IMR-90 (cell line): ENCODE measurements around the gene WNT2B. TPM values are rescaled to one million over a fixed set of nuclear protein-coding genes. Genes with fewer than 3 reads are reported as not detected.

Experiments used
- ATAC-seq: fragments of 200-7000 bp; cut with Tn5 transposase; 2 replicates; pipeline ENCODE4 v1.9.1; 2020; ENCODE audit warnings: low read depth, mild to moderate bottlenecking, moderate library complexity
- BruUV-seq: library from RNA; stranded (reverse); fragments of 400-500 nt; replicated peaks from 2 replicates; lab custom pipeline; 2021; lab: Mats Ljungman, UMichigan
- CTCF ChIA-PET: fragments of 300-600 bp; formaldehyde crosslinking; extraction: SDS; loops from one replicate; lab custom pipeline; 2021; ENCODE audit warnings: antibody characterized with exemption; lab: Yijun Ruan, JAX
- POLR2A ChIA-PET: fragments of 300-600 bp; sonication (Branson Sonifier 250); formaldehyde crosslinking; loops from one replicate; lab custom pipeline; 2022; ENCODE audit warnings: antibody characterized with exemption; ENCODE audit not compliant: unreplicated experiment; lab: Charles Lee
- DNase-seq: peaks from one replicate; pipeline ENCODE4 v3.0.0; 2013
- H2AFZ ChIP-seq: replicated peaks from 2 replicates; pipeline ENCODE3; 2013; ENCODE audit warnings: low read length, mild to moderate bottlenecking; ENCODE audit not compliant: poor library complexity
- H2AK5ac ChIP-seq: 2 replicates; pipeline ENCODE4 v1.6.1; 2013; ENCODE audit warnings: low read depth, low read length, inconsistent platforms
- H2AK9ac ChIP-seq: replicated peaks from 2 replicates; pipeline ENCODE3; 2013; ENCODE audit warnings: mild to moderate bottlenecking, low read depth, low read length, moderate library complexity; ENCODE audit not compliant: poor library complexity
- H2BK120ac ChIP-seq: 2 replicates; pipeline ENCODE4 v1.6.1; 2013; ENCODE audit warnings: low read depth, low read length, inconsistent platforms
- H2BK15ac ChIP-seq: 3 replicates; pipeline ENCODE4 v1.6.1; 2013; ENCODE audit warnings: low read depth, low read length, inconsistent platforms
- H2BK20ac ChIP-seq: 2 replicates; pipeline ENCODE4 v1.6.1; 2013; ENCODE audit warnings: low read depth, mild to moderate bottlenecking, inconsistent platforms, low read length, moderate library complexity
- H2BK5ac ChIP-seq: 2 replicates; pipeline ENCODE4 v1.6.1; 2013; ENCODE audit warnings: mild to moderate bottlenecking, low read depth, low read length, inconsistent platforms; ENCODE audit not compliant: poor library complexity, severe bottlenecking
- H3K14ac ChIP-seq: replicated peaks from 2 replicates; pipeline ENCODE4 v1.6.1; 2013; ENCODE audit warnings: low read depth, low read length, inconsistent platforms
- H3K18ac ChIP-seq: 2 replicates; pipeline ENCODE4 v1.6.1; 2013; ENCODE audit warnings: low read depth, low read length, control low read depth
- H3K23ac ChIP-seq: 2 replicates; pipeline ENCODE4 v1.6.1; 2013; ENCODE audit warnings: low read depth, low read length, inconsistent platforms
- H3K27ac ChIP-seq: 2 replicates; pipeline ENCODE4 v1.5.1; 2013; ENCODE audit warnings: mild to moderate bottlenecking, control low read depth, low read length; ENCODE audit not compliant: insufficient read depth
- H3K27me3 ChIP-seq: 2 replicates; pipeline ENCODE4 v1.6.1; 2013; ENCODE audit warnings: low read length; ENCODE audit not compliant: control insufficient read depth, insufficient read depth
- H3K36me3 ChIP-seq: 2 replicates; pipeline ENCODE4 v1.6.1; 2013; ENCODE audit warnings: low read length, mixed read lengths; ENCODE audit not compliant: control insufficient read depth, insufficient read depth
- H3K4ac ChIP-seq: 2 replicates; pipeline ENCODE4 v1.6.1; 2013; ENCODE audit warnings: low read depth, low read length, inconsistent platforms
- H3K4me1 ChIP-seq: 2 replicates; pipeline ENCODE4 v1.6.1; 2013; ENCODE audit warnings: low read length, mixed read lengths; ENCODE audit not compliant: control insufficient read depth, insufficient read depth
- H3K4me2 ChIP-seq: 2 replicates; pipeline ENCODE4 v1.6.1; 2013; ENCODE audit warnings: low read depth, mild to moderate bottlenecking, control low read depth, low read length, moderate library complexity
- H3K4me3 ChIP-seq: 2 replicates; pipeline ENCODE4 v1.5.1; 2013; ENCODE audit warnings: low read depth, mild to moderate bottlenecking, control low read depth, low read length, moderate library complexity; ENCODE audit not compliant: insufficient read depth
- H3K56ac ChIP-seq: 2 replicates; pipeline ENCODE4 v1.6.1; 2013; ENCODE audit warnings: low read length, inconsistent platforms; ENCODE audit not compliant: insufficient read depth; ENCODE audit errors: extremely low read depth
- H3K79me1 ChIP-seq, 2 experiments: 2 replicates each; pipeline ENCODE4 v1.6.1; 2013; ENCODE audit warnings: low read length in 2 of 2, inconsistent platforms in 1 of 2, low read depth in 1 of 2
- H3K9ac ChIP-seq: 2 replicates; pipeline ENCODE4 v1.6.1; 2013; ENCODE audit warnings: low read depth, low read length, control low read depth
- H3K9me1 ChIP-seq: 2 replicates; pipeline ENCODE4 v1.6.1; 2013; ENCODE audit warnings: low read length, inconsistent platforms; ENCODE audit not compliant: insufficient read depth
- H3K9me3 ChIP-seq: 2 replicates; pipeline ENCODE4 v1.6.1; 2013; ENCODE audit warnings: low read length; ENCODE audit not compliant: control insufficient read depth, insufficient read depth
- H4K20me1 ChIP-seq: 2 replicates; pipeline ENCODE4 v1.6.1; 2013; ENCODE audit warnings: low read length, inconsistent platforms; ENCODE audit not compliant: insufficient read depth
- H4K5ac ChIP-seq: 2 replicates; pipeline ENCODE4 v1.6.1; 2013; ENCODE audit warnings: mild to moderate bottlenecking, low read depth, low read length, control low read depth
- H4K8ac ChIP-seq, 2 experiments: 2 replicates each; pipeline ENCODE4 v1.6.1; 2013; ENCODE audit warnings: low read depth in 2 of 2, low read length in 2 of 2, control low read depth in 1 of 2, inconsistent platforms in 1 of 2
- H4K91ac ChIP-seq: 2 replicates; pipeline ENCODE4 v1.6.1; 2013; ENCODE audit warnings: low read depth, low read length, inconsistent platforms; ENCODE audit not compliant: insufficient read depth
- CEBPB ChIP-seq: IDR thresholded peaks from 2 replicates; pipeline ENCODE4 v1.6.1; 2012; ENCODE audit warnings: low read depth, low read length, improper control_type of control experiment
- MXI1 ChIP-seq: IDR thresholded peaks from 2 replicates; pipeline ENCODE4 v1.6.1; 2012; ENCODE audit warnings: low read depth, mild to moderate bottlenecking, low read length, moderate library complexity, borderline replicate concordance
- RFX5 ChIP-seq: IDR thresholded peaks from 2 replicates; pipeline ENCODE4 v1.8.0; 2012; ENCODE audit warnings: low read depth, mild to moderate bottlenecking, low read length, moderate library complexity
- dilution Hi-C: fragments of 300-500 bp; cut with HindIII; formaldehyde crosslinking; loops from one replicate; pipeline ENCODE4 v1.14.3; 2018; ENCODE audit warnings: low sequenced_read_pairs; ENCODE audit not compliant: unreplicated experiment
- in situ Hi-C: fragments of 300-500 bp; cut with MboI; formaldehyde crosslinking; loops from 3 replicates; pipeline ENCODE4 v1.14.3; 2019; ENCODE audit warnings: low sequenced_read_pairs, inconsistent platforms, mixed read lengths
- intact Hi-C: fragments of 100-400 bp; cut with micrococcal nuclease; formaldehyde crosslinking; loops from 2 replicates; pipeline ENCODE4 v1.10.0; 2022
- polyA plus RNA-seq, 3 experiments: library from polyadenylated mRNA; depleted of rRNA; stranded (reverse); fragments of >200 nt; gene quantifications; 2 replicates each; pipeline ENCODE4 v1.2.3, GENCODE V29; 2012; ENCODE audit warnings: low replicate concordance in 1 of 3
- total RNA-seq: library from RNA; depleted of rRNA; stranded (reverse); fragments of >200 nt; gene quantifications from 2 replicates; pipeline ENCODE4 v1.2.3, GENCODE V29; 2012

WNT2B gene
- total and polyA plus RNA-seq, 2 of the 4 experiments (the other 2 are of a cell fraction), result 0.50 to 0.54 TPM

GRCh38 chr1:112529301-112529700 lies 20.5 kb downstream of the WNT2B start:
- dilution Hi-C loops (no loop called here), intact Hi-C loops (no loop called here), in situ Hi-C loops (no loop called here)
- ChIA-PET POLR2A (no interaction called here), CTCF (interaction anchor here (1.3 to 1.8 kb wide), 2 partner anchors 16 to 28 kb away, joined by 4 to 6 read pairs; no protein-coding TSS in a partner anchor)
- Histone ChIP-seq H2AK9ac (no peak overlapping the region), H2BK5ac (peak overlapping the region; percentile 98), H3K4ac (no peak overlapping the region; the same call in 1 of the 2 replicates), H3K23ac (no peak overlapping the region), H2BK20ac (peak overlapping the region; percentile 87; the same call in 1 of the 2 replicates), H3K27me3 (no peaks in the 10 kb centered on the region), H3K18ac (peak overlapping the region; percentile 89; the same call in 1 of the 2 replicates), H3K4me1 (peaks cover 26% of the 10 kb centered on the region), H2AK5ac (peak overlapping the region; percentile 91; the same call in 1 of the 2 replicates), H2BK120ac (no peak overlapping the region), H3K36me3 (peaks cover 12% of the 10 kb centered on the region), H2AFZ (no peak overlapping the region), H4K5ac (peak overlapping the region; percentile 14; the same call in 1 of the 2 replicates), H3K4me3 (no peak overlapping the region), H3K9ac (no peak overlapping the region), H3K4me2 (peak overlapping the region; percentile 35; the same call in 1 of the 2 replicates), H2BK15ac (peak overlapping the region; percentile 95; the same call in 1 of the 3 replicates), H4K20me1 (no peaks in the 10 kb centered on the region), H3K9me1 (peaks cover 12% of the 10 kb centered on the region), H4K8ac (peak overlapping the region; percentile 24 to 53; a peak in 1 of 4 replicates), H3K27ac (no peak overlapping the region), H4K91ac (peak overlapping the region; percentile 77; the same call in 1 of the 2 replicates), H3K14ac (no peak overlapping the region; the same call in 1 of the 2 replicates), H3K79me1 (peaks cover 0 to 3% of the 10 kb centered on the region in 2 experiments; a peak in 1 of 4 replicates), H3K56ac (peak overlapping the region; percentile 1; the same call in 1 of the 2 replicates), H3K9me3 (no peaks in the 10 kb centered on the region)
- BruUV-seq, result no TSS peak
- TF ChIP-seq RFX5 (no peak), CEBPB (peak; percentile 67), MXI1 (no peak)
- ATAC-seq, result peak; percentile 32
- peak; percentile 88 for DNase-seq
